K562 (cell line): ENCODE data around the gene LAMTOR5. TPM values are rescaled to one million over a fixed set of nuclear protein-coding genes. Genes with fewer than 3 reads are reported as not detected.

Source experiments
- ATAC-seq: fragments of 200-7000 bp; cut with Tn5 transposase; 3 replicates; pipeline ENCODE4 v1.9.1; 2020; ENCODE audit warnings: moderate library complexity
- BruUV-seq: library from RNA; stranded (reverse); fragments of 400-500 nt; replicated peaks from 2 replicates; lab custom pipeline; 2021; lab: Mats Ljungman, UMichigan
- CTCF ChIA-PET: fragments of 300-600 bp; formaldehyde crosslinking; extraction: SDS; loops from one replicate; lab custom pipeline; 2021; ENCODE audit warnings: low intra/inter-chr PET ratio; lab: Yijun Ruan, JAX
- POLR2A ChIA-PET: fragments of 300-600, 350-650 bp; sonication (Branson Sonifier 250); formaldehyde crosslinking; extraction: SDS; loops from one replicate; lab custom pipeline; 2021; ENCODE audit warnings: antibody characterized with exemption, inconsistent platforms; lab: Yijun Ruan, JAX
- DNase-seq, 4 experiments: peaks; one replicate each; pipeline versions ENCODE4 v3.0.0 to v3.0.0-alpha.2; 2011 to 2018; ENCODE audit warnings: low spot score in 3 of 4, mixed read lengths in 3 of 4; ENCODE audit errors: extremely low read depth in 1 of 4
- FAIRE-seq: peaks from 2 replicates; lab custom pipeline; 2011; peaks lifted over from hg19 to GRCh38; lab: Jason Lieb, UNC
- H2AFZ ChIP-seq: 2 replicates; pipeline ENCODE4 v1.6.0; 2011; ENCODE audit warnings: low read depth, low read length, control low read depth, inconsistent platforms
- H3K27ac ChIP-seq: fragments of 200-600 bp; 3 replicates; pipeline ENCODE4 v1.8.0; 2011; ENCODE audit warnings: low read depth, mild to moderate bottlenecking, control low read depth, inconsistent platforms, low read length, moderate library complexity, mixed read lengths; ENCODE audit errors: extremely low read depth
- H3K27me3 ChIP-seq, 2 experiments: fragments of 300-600 bp in 1 of 2; 2 replicates in 1 of 2; 3 replicates in 1 of 2; pipeline versions ENCODE4 v1.6.0 to v1.8.0; 2011; ENCODE audit warnings: inconsistent platforms in 2 of 2, low read length in 2 of 2, mild to moderate bottlenecking in 1 of 2, mixed read lengths in 1 of 2, moderate library complexity in 1 of 2; ENCODE audit not compliant: control insufficient read depth in 2 of 2, insufficient read depth in 2 of 2
- H3K36me3 ChIP-seq: fragments of 300-600 bp; 3 replicates; pipeline ENCODE4 v1.8.0; 2011; ENCODE audit warnings: mild to moderate bottlenecking, low read length, inconsistent platforms; ENCODE audit not compliant: control insufficient read depth, insufficient read depth
- H3K4me1 ChIP-seq, 2 experiments: fragments of 200-600 bp in 1 of 2; replicated peaks in 1 of 2; 2 replicates in 1 of 2; 3 replicates in 1 of 2; pipeline versions ENCODE4 v1.5.1 to v1.8.0; 2011; ENCODE audit warnings: inconsistent platforms in 2 of 2, low read length in 2 of 2, mild to moderate bottlenecking in 1 of 2, mixed read lengths in 1 of 2, moderate library complexity in 1 of 2; ENCODE audit not compliant: control insufficient read depth in 2 of 2, insufficient read depth in 2 of 2
- H3K4me2 ChIP-seq: 2 replicates; pipeline ENCODE4 v1.6.1; 2011; ENCODE audit warnings: low read length, control low read depth, inconsistent platforms, mixed read lengths; ENCODE audit not compliant: insufficient read depth
- H3K4me3 ChIP-seq: fragments of 200-600 bp; sonication (generic), shearing (Covaris generic); 2 replicates; pipeline ENCODE4 v1.5.1; 2016; ENCODE audit warnings: control low read depth, inconsistent platforms
- H3K79me2 ChIP-seq: fragments of 200-600 bp; 3 replicates; pipeline ENCODE4 v1.8.0; 2011; ENCODE audit warnings: low read length, inconsistent platforms; ENCODE audit not compliant: control insufficient read depth, insufficient read depth
- H3K9ac ChIP-seq, 2 experiments: 2 replicates each; pipeline versions ENCODE4 v1.6.0 to v1.6.1; 2011; ENCODE audit warnings: low read depth in 2 of 2, low read length in 2 of 2, control low read depth in 1 of 2, inconsistent platforms in 1 of 2, mild to moderate bottlenecking in 1 of 2, mixed read lengths in 1 of 2; ENCODE audit not compliant: insufficient read depth in 1 of 2
- H3K9me1 ChIP-seq: one replicate; pipeline ENCODE4 v1.6.0; 2011; ENCODE audit warnings: inconsistent platforms, mild to moderate bottlenecking, low read length, moderate library complexity; ENCODE audit not compliant: control insufficient read depth, insufficient read depth
- H3K9me3 ChIP-seq: replicated peaks from 2 replicates; pipeline ENCODE4 v1.5.1; 2011; ENCODE audit warnings: low read depth, low read length, inconsistent platforms; ENCODE audit not compliant: control insufficient read depth, insufficient read depth
- H4K20me1 ChIP-seq: replicated peaks from 2 replicates; pipeline ENCODE4 v1.6.1; 2011; ENCODE audit warnings: low read length, inconsistent platforms, mixed read lengths; ENCODE audit not compliant: control insufficient read depth, insufficient read depth
- C11orf30 ChIP-seq: fragments of 450-650 bp; IDR thresholded peaks from 2 replicates; pipeline ENCODE4 v1.6.1; 2016; ENCODE audit warnings: low read depth, mild to moderate bottlenecking
- CBFA2T3 ChIP-seq: fragments of 450-650 bp; IDR thresholded peaks from 2 replicates; pipeline ENCODE4 v1.6.1; 2017
- HOXB6 ChIP-seq: fragments of 250-450 bp; sonication (Bioruptor Pico); IDR thresholded peaks from 2 replicates; pipeline ENCODE4 v1.5.1; 2022; ENCODE audit warnings: mild to moderate bottlenecking, borderline replicate concordance
- KDM2B ChIP-seq: fragments of 250-450 bp; sonication (Bioruptor Pico); IDR thresholded peaks from 2 replicates; pipeline ENCODE4 v1.8.0; 2021; ENCODE audit warnings: mild to moderate bottlenecking, moderate library complexity
- MTA1 ChIP-seq: fragments of 450-650 bp; IDR thresholded peaks from 2 replicates; pipeline ENCODE4 v1.6.1; 2017; ENCODE audit warnings: borderline replicate concordance
- RNF2 ChIP-seq: sonication (generic); IDR thresholded peaks from 2 replicates; pipeline ENCODE4 v1.6.1; 2016
- SMARCE1 ChIP-seq: fragments of 450-650 bp; IDR thresholded peaks from 2 replicates; pipeline ENCODE4 v1.7.1; 2016; ENCODE audit warnings: mild to moderate bottlenecking
- SP1 ChIP-seq: sonication (generic); formaldehyde crosslinking; IDR thresholded peaks from 2 replicates; pipeline ENCODE4 v1.8.1; 2022; ENCODE audit warnings: mild to moderate bottlenecking, missing genetic modification reagents
- SRSF1 ChIP-seq: fragments of 200-400 bp; formaldehyde crosslinking; IDR thresholded peaks from 2 replicates; pipeline ENCODE4 v1.6.1; 2017; ENCODE audit warnings: mild to moderate bottlenecking, low read depth, low read length, moderate library complexity
- TARDBP ChIP-seq: fragments of 450-650 bp; IDR thresholded peaks from 2 replicates; pipeline ENCODE4 v1.6.1; 2016
- TEAD4 ChIP-seq, 2 experiments: sonication (generic) in 1 of 2; formaldehyde crosslinking in 1 of 2; IDR thresholded peaks; 2 replicates each; pipeline versions ENCODE4 v1.6.1 to v1.8.0; 2012 to 2022; ENCODE audit warnings: borderline replicate concordance in 1 of 2, inconsistent platforms in 1 of 2, low read length in 1 of 2, mild to moderate bottlenecking in 1 of 2, missing genetic modification reagents in 1 of 2
- ZFP30 ChIP-seq: fragments of 250-450 bp; sonication (Bioruptor Pico); IDR thresholded peaks from 2 replicates; pipeline ENCODE4 v1.8.0; 2022; ENCODE audit warnings: moderate library complexity, mild to moderate bottlenecking, inconsistent platforms, borderline replicate concordance
- WGBS: fragments of 100-300 bp; shearing (Covaris generic); methylation state at CpG from one replicate; pipeline ENCODE4 v1.1.6; 2016; ENCODE audit warnings: low coverage, mixed read lengths; ENCODE audit not compliant: insufficient coverage; ENCODE audit errors: missing lambda C conversion rate; 5-methylcytosine and 5-hydroxymethylcytosine counted together
- in situ Hi-C: fragments of 300-500 bp; cut with MboI; formaldehyde crosslinking; loops from 4 replicates; pipeline ENCODE4 v1.15.0; 2018; ENCODE audit warnings: inconsistent platforms, mixed read lengths
- intact Hi-C: fragments of 100-400 bp; cut with micrococcal nuclease; formaldehyde crosslinking; loops from 2 replicates; pipeline ENCODE4 v1.14.2; 2022
- polyA plus RNA-seq, 8 experiments: library from polyadenylated mRNA; depleted of rRNA in 4 of 8; stranded (reverse) in 5 of 8; unstranded in 3 of 8; fragments of >200 nt; fragmentation: Nextera tagmentation in 2 of 8; fragmentation: Illumina TruSeq in 1 of 8; extraction: Ambion mirVana in 2 of 8; extraction: Trizol in 1 of 8; gene quantifications; 2 replicates each; pipeline versions ENCODE4 v1.2.1 to v1.2.3, GENCODE V29; 2011 to 2014; ENCODE audit warnings: inconsistent platforms in 1 of 8, missing spikeins in 1 of 8
- total RNA-seq, 7 experiments: library from RNA; depleted of rRNA in 6 of 7; stranded (reverse); fragments of >200 nt in 6 of 7; fragmentation: Illumina TruSeq in 2 of 7; extraction: Trizol in 2 of 7; gene quantifications; 2 replicates each; pipeline versions ENCODE4 v1.2.1 to v1.2.3, GENCODE V29; 2011 to 2021; ENCODE audit warnings: low replicate concordance in 1 of 7
- TF ChIP-seq, protein P1 (sequence below): fragments of 450-650 bp; formaldehyde crosslinking; IDR thresholded peaks from 2 replicates; pipeline ENCODE4 v1.4.0; 2022; ENCODE audit warnings: missing genetic modification characterization
- TF ChIP-seq, protein P2 (sequence below): fragments of 450-650 bp; IDR thresholded peaks from 2 replicates; pipeline ENCODE4 v1.6.1; 2016; ENCODE audit warnings: borderline replicate concordance
- TF ChIP-seq, protein P3 (sequence below): fragments of 200-400 bp; formaldehyde crosslinking; IDR thresholded peaks from 2 replicates; pipeline ENCODE4 v1.6.1; 2017; ENCODE audit warnings: mild to moderate bottlenecking, low read depth, low read length, moderate library complexity
- TF ChIP-seq, protein P4 (sequence below): sonication (generic); IDR thresholded peaks from 2 replicates; pipeline ENCODE4 v1.6.1; 2016

The LAMTOR5 gene
- total and polyA plus RNA-seq, 9 of the 15 experiments (the other 6 are each of a cell fraction or from before 2014, with no cell fraction given): 118 to 712 (median 241) TPM

DNA sequence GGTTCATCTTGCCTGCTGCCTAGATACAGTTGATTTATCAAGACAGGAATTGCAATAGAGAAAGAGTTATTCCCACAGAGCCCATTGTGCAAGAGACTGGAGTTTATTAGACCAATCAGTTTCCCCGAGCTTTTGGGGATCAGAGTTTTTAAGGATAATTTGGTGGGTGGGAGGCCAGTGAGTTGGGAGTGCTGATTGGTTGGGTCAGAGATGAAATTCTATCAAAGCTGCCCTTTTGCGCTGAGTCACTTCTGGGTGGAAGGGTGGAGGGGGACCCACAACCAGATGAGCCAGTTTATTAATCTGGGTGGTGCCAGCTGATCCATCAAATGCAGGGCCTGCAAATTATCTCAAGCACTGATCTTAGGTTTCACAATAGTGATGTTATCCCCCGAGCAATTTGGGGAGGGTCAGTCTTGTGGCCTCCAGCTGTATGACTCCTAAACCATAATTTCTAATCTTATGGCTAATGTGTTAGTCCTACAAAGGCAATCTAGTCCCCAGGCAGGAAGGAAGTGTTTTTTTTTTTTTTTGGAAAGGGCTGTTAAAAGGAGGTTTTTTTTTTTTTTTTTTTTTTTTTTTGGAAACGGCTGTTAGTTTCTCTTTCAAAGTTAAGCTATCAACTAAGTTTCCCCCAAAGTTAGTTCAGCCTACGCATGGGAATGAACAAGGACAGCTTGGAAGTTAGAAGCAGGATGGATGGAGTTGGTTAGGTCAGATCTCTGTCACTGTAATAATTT is 24.1 kb downstream of the LAMTOR5 start:
- H3K4me2 ChIP-seq: no peak overlapping the region
- DNase-seq (peak in 1 of 4 experiments; percentile 16), ATAC-seq (0 out of 3 replicates have a peak, but pooled peaks have one; percentile 20), FAIRE-seq (no peak)
- H3K36me3 ChIP-seq: peaks cover 47% of the 10 kb centered on the region
- CTCF ChIA-PET: interaction anchor here (0.6 to 0.7 kb wide), 2 partner anchors 42 to 1576 kb away, joined by 3 to 4 read pairs; no protein-coding TSS in a partner anchor
- POLR2A ChIA-PET: interaction anchor here (0.9 to 3.9 kb wide), 6 partner anchors 11 to 45 kb away, joined by 3 to 17 read pairs (median 12); partner anchors contain the start of gene RBM15
- H3K79me2 ChIP-seq: no peaks in the 10 kb centered on the region
- no peaks in the 10 kb centered on the region for H4K20me1 ChIP-seq
- intact Hi-C loops: no loop called here
- H2AFZ ChIP-seq: no peak overlapping the region
- no peaks in the 10 kb centered on the region for H3K27me3 ChIP-seq
- no peak overlapping the region for H3K9ac ChIP-seq
- no peak overlapping the region for H3K4me3 ChIP-seq
- no peaks in the 10 kb centered on the region for H3K9me1 ChIP-seq
- in situ Hi-C loops: no loop called here
- 72% methylated on average over 4 of the region's 5 CpGs for WGBS
- no peaks in the 10 kb centered on the region for H3K4me1 ChIP-seq
- no peaks in the 10 kb centered on the region for H3K9me3 ChIP-seq
- BruUV-seq: no TSS peak
- no peak overlapping the region for H3K27ac ChIP-seq
- TF ChIP-seq, protein P1, sequence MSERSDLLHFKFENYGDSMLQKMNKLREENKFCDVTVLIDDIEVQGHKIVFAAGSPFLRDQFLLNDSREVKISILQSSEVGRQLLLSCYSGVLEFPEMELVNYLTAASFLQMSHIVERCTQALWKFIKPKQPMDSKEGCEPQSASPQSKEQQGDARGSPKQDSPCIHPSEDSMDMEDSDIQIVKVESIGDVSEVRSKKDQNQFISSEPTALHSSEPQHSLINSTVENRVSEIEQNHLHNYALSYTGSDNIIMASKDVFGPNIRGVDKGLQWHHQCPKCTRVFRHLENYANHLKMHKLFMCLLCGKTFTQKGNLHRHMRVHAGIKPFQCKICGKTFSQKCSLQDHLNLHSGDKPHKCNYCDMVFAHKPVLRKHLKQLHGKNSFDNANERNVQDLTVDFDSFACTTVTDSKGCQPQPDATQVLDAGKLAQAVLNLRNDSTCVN (CRISPR knock-in tag): no peak
- no peak for TF ChIP-seq TARDBP
- TF ChIP-seq MTA1: no peak
- TF ChIP-seq CBFA2T3: no peak
- TF ChIP-seq SP1 (CRISPR knock-in tag): no peak
- TF ChIP-seq, protein P2, sequence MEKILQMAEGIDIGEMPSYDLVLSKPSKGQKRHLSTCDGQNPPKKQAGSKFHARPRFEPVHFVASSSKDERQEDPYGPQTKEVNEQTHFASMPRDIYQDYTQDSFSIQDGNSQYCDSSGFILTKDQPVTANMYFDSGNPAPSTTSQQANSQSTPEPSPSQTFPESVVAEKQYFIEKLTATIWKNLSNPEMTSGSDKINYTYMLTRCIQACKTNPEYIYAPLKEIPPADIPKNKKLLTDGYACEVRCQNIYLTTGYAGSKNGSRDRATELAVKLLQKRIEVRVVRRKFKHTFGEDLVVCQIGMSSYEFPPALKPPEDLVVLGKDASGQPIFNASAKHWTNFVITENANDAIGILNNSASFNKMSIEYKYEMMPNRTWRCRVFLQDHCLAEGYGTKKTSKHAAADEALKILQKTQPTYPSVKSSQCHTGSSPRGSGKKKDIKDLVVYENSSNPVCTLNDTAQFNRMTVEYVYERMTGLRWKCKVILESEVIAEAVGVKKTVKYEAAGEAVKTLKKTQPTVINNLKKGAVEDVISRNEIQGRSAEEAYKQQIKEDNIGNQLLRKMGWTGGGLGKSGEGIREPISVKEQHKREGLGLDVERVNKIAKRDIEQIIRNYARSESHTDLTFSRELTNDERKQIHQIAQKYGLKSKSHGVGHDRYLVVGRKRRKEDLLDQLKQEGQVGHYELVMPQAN: no peak
- 0 out of 2 replicates have a peak, but pooled peaks have one; percentile 18 for TF ChIP-seq SMARCE1
- TF ChIP-seq, protein P3, sequence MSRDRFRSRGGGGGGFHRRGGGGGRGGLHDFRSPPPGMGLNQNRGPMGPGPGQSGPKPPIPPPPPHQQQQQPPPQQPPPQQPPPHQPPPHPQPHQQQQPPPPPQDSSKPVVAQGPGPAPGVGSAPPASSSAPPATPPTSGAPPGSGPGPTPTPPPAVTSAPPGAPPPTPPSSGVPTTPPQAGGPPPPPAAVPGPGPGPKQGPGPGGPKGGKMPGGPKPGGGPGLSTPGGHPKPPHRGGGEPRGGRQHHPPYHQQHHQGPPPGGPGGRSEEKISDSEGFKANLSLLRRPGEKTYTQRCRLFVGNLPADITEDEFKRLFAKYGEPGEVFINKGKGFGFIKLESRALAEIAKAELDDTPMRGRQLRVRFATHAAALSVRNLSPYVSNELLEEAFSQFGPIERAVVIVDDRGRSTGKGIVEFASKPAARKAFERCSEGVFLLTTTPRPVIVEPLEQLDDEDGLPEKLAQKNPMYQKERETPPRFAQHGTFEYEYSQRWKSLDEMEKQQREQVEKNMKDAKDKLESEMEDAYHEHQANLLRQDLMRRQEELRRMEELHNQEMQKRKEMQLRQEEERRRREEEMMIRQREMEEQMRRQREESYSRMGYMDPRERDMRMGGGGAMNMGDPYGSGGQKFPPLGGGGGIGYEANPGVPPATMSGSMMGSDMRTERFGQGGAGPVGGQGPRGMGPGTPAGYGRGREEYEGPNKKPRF: no peak
- peak; percentile 70; the same call in 1 of the 2 replicates for TF ChIP-seq C11orf30
- TF ChIP-seq HOXB6 (CRISPR knock-in tag): no peak
- TF ChIP-seq SRSF1: no peak
- TF ChIP-seq, protein P4, sequence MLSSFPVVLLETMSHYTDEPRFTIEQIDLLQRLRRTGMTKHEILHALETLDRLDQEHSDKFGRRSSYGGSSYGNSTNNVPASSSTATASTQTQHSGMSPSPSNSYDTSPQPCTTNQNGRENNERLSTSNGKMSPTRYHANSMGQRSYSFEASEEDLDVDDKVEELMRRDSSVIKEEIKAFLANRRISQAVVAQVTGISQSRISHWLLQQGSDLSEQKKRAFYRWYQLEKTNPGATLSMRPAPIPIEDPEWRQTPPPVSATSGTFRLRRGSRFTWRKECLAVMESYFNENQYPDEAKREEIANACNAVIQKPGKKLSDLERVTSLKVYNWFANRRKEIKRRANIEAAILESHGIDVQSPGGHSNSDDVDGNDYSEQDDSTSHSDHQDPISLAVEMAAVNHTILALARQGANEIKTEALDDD: no peak
- TF ChIP-seq KDM2B (CRISPR knock-in tag): no peak
- TF ChIP-seq TEAD4 (IDR thresholded peaks at IDR 0.05; ENCODE audit: low read length): no peak
- TF ChIP-seq TEAD4 (CRISPR knock-in tag; IDR thresholded peaks at IDR 0.05; ENCODE audit: borderline replicate concordance): no peak
- TF ChIP-seq ZFP30 (CRISPR knock-in tag): no peak
- TF ChIP-seq RNF2: no peak
